Stimulated activated CD8-positive, alpha-beta memory T cell treated with anti-CD3 and anti-CD28 coated beads, Interleukin-12 subunit alpha, Interleukin-12 subunit beta, amount 100 ng/mL, for 24 hours (primary cell): ENCODE data around the gene MFN2.

ENCODE experiments used
- DNase-seq: peaks from one replicate; pipeline ENCODE4 v3.0.0-alpha.2; 2020; ENCODE audit errors: extremely low read depth

MFN2 gene

GRCh38 chr1:11960276-11960675, 20.0 kb upstream of the MFN2 start:
- DNase-seq: no peak

- DNase-seq: no peak
Observed at GRCh38 chr1:11960715-11961114, 19.5 kb upstream of the MFN2 start.

DNA sequence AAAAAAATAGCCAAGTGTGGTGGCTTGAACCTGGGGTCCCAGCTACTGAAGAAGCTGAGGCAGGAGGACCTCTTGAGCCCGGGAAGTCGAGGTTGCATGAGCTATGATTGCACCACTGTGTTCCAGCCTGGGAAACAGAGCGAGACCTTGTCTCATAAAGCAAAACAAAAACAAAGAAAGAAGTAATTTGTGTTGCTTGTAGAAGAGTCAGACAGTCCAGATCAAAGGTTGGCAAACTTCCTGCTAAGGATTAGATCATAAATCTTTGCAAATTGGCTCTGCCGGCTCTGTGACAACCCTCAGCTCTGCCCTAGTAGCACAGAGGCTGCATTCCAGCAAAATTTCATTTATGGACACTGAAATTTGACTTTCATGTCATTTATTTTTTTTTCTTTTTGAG, 19.0 kb upstream of the MFN2 start:
- DNase-seq: no peak

- DNase-seq: no peak
Observed at GRCh38 chr1:11963622-11964021, 16.6 kb upstream of the MFN2 start.

DNA sequence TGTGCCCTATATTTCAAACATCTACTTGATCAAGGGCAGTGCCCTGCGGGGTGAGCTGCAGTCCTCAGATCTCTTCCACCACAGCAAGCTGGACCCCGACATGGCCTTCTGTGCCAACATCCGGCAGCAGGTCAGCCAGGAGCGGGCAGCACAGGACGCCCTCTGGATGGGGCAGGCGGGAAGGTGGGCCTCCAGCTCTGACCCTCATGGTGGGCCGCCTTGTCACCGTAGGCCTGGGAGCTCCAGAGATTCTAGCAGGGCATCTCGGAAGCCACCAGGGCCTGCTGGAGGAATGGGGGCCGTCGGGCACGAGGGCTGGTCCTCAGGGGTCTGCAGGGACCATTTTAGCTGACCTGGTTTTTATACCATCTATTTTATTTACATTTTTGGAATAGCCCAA, 15.6 kb upstream of the MFN2 start:
- DNase-seq: no peak

DNA sequence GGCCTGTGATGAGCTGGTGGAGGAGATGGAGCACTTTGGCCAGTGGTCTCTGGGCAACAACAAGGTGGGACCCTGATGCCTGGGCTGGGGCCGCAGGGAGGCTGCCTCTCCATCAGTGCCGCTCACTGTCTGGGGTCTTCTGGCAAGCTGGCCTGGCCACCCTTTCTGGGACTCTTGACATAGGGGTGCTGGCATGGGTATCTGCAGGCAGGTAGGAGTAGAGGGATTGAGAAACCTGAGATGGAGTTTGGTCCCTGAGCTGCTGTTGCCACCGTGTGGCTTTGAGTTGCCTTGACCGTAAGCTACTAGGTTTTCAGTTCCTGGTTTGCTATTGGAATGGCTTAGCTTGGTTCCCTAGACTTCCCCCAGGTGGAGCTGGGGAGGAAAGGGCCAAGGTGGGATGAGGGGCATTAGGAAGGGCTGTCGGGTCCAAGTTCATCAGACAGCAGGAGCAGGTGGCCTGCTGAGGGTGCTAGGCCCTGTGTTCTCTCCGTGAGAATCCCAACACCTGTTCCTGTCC, 13.2 kb upstream of the MFN2 start:
- DNase-seq: no peak

DNA sequence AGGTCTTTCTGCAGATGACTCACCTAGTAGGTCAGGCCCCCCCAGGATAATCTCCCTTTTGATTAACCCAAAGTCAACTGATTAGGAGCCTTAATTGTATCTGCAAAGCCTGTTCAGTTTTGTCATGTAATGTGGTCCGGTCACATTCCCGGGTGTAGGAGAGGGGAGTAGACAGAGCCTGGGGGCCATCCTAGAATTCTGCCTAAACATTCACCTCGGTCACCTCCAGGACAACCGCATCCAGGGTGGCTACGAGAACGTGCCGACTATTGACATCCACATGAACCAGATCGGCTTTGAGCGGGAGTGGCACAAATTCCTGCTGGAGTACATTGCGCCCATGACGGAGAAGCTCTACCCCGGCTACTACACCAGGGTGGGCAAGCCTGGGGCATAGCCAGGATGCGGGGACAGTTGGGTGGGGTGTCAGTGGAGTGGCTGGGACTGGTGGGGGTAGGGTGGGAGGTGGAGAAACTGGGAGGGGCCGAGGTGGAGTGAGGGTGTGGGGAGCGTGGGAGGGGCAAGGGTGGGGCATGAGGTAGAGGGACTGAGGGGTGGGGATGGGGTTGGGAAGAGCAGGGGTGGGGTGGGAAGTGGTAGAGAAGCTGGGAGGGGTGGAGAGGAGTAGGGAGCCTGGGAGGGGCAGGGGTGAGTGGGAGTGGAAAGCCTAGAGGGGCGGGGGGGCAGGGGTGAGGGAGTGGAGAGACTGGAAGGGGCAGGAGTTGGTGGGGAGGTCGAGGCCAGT, 9.6 kb upstream of the MFN2 start:
- DNase-seq: no peak

DNA sequence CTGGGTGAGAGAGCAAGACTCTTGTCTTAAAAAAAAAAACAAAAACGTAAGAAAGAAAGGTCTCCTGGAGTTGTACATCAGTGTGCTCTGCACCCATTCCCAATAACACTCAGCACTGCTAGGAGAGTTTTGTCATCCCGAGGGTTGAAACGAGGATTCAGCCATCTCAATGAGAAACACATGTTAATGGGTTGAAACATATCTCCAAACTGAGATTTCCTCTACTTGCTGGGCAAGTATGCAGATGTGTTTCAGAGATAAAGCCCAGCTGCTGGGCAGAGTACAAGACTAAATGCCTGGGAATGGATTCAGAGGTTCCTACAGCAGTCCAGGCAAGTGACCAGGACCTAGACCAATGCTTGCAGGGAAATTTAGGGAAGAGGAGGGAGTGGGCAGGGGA, 2.6 kb upstream of the MFN2 start:
- DNase-seq: no peak

DNA sequence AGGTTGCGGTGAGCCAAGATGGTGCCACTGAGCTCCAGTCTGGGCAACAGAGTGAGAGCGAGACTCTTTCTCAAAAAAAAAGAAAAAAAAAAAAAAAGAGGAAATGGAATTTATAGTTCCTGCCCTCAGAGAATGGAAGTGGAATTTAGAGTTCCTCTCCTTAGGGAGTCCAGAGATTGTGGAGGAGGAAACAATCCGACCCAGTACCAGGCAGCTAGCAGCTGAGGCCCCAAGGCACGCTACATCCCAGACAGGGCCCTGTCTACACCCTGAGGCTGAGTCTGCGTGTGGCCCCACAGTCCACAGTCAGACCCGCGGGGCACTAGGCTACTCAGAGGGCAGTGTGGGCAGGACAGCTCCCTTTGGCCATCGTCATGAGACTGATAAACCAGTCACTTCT, 1.9 kb upstream of the MFN2 start:
- DNase-seq: no peak

DNA sequence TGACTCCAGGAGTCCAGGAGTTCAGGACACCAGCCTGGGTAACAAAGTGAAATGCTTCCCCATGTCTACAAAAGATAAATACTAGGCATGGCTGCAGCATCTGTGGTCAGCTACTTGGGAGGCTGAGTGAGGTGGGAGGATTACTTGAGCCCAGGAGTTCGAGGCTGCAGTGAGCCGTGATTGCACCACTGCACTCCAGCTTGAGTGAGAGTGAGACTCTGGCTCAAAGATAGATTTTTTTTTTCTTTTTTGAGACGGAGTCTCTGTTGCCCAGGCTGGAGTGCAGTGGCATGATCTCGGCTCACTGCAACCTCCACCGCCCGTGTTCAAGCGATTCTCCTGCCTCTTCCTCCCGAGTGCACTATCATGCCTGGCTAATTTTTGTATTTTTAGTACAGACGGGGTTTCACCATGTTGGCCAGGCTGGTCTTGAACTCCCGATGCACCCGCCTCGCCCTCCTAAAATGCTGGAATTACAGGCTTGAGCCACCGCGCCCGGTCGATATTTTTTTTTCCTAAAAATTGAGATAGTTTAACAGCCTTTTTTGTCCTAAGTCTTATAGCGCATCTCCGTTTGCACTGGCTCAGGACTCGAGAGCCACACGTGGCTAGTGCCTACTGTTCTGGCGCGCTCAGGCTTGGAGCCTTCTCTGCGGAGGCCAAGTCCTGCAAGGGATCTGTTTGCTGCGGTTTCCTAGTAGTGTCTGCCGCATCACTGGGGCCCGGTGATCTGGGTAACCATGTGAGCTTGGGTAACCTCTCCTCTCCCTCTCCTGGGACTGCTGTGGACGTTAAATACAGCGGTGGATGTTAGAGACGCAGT, 1.0 kb upstream of the MFN2 start:
- DNase-seq: no peak

- no peak for DNase-seq
Observed at GRCh38 chr1:11980676-11980972, 380 bp downstream of the MFN2 start.

GRCh38 chr1:11981378-11982009, 1.2 kb downstream of the MFN2 start:
- DNase-seq: no peak

GRCh38 chr1:11982010-11982392, 1.8 kb downstream of the MFN2 start:
- DNase-seq: no peak

- DNase-seq: no peak
Observed at GRCh38 chr1:11984121-11984520, 3.9 kb downstream of the MFN2 start.

DNA sequence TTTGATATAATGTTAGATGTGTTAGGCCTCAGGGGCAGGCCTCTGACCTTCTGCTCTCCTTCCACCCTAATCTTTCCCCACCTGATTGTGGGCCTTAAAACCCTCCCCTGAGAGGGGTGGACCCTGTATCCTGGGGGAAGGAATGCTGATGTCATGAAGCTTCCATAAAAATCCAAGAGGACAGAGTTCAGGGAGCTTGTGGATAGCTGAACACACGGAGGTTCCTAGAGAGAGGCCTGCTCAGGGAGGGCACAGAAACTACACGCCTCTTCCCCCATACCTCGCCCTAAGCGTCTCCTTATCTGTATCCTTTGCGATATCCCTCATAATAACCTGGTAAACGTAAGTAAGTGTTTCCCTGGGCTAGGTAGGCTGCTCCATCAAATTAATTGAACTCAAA, 4.3 kb downstream of the MFN2 start:
- no peak for DNase-seq

GRCh38 chr1:11985171-11985570, 4.9 kb downstream of the MFN2 start:
- no peak for DNase-seq

DNA sequence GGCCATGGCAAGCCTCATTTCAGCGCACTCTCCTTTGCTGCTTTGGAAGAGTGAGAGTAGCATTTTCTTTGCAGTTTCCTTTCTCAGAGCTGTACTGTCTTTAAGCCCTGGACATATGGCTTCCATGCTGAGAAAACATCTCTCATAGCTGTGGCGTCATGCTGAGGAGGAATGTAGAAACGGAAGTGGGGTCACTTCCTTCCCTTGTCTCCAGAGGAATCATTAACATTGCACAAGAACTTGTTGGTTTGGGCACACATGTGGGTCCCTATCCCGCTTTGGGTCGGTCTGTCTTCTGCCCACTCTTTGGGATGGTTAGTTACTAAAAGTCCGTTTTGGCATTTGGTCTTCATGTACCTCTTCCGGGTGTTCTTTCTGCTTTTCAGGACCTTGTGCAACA, 5.6 kb downstream of the MFN2 start:
- DNase-seq: no peak

GRCh38 chr1:11989669-11990068, 9.4 kb downstream of the MFN2 start:
- no peak for DNase-seq

GRCh38 chr1:11990303-11991032, 10.2 kb downstream of the MFN2 start:
- no peak for DNase-seq

GRCh38 chr1:11991969-11992676, 11.9 kb downstream of the MFN2 start:
- no peak for DNase-seq

GRCh38 chr1:11997081-11997850, 17.0 kb downstream of the MFN2 start:
- no peak for DNase-seq
